CD4-positive, CD25-positive, alpha-beta regulatory T cell (primary cell): ENCODE measurements around the gene MTIF3. TPM values are rescaled to one million over a fixed set of nuclear protein-coding genes. Genes with fewer than 3 reads are reported as not detected.

ENCODE experiments used
- ATAC-seq, 2 donors: fragments of 150-1000 bp; cut with Tn5 transposase; one replicate each; pipeline ENCODE4 v1.10.0; 2021; ENCODE audit warnings: low read depth in 2 of 2, moderate number of reproducible peaks in 2 of 2, moderate library complexity in 1 of 2
- DNase-seq, 3 donors: peaks; one replicate each; pipeline versions ENCODE4 v3.0.0 to v3.0.0-alpha.2; 2012 to 2022; ENCODE audit warnings: mixed read lengths in 1 of 3
- H3K27ac ChIP-seq: one replicate; pipeline ENCODE4 v1.7.0; 2013; ENCODE audit warnings: mild to moderate bottlenecking, low read length; ENCODE audit not compliant: insufficient read depth, poor library complexity, severe bottlenecking
- H3K27me3 ChIP-seq: one replicate; pipeline ENCODE4 v1.7.0; 2013; ENCODE audit warnings: low read length; ENCODE audit not compliant: control insufficient read depth, insufficient read depth
- H3K36me3 ChIP-seq: one replicate; pipeline ENCODE4 v1.7.0; 2013; ENCODE audit warnings: mild to moderate bottlenecking, low read length, moderate library complexity; ENCODE audit not compliant: control insufficient read depth, insufficient read depth
- H3K4me1 ChIP-seq: 2 replicates; pipeline ENCODE4 v1.7.0; 2013; ENCODE audit warnings: mild to moderate bottlenecking, low read length; ENCODE audit not compliant: insufficient read depth, control insufficient read depth, poor library complexity, severe bottlenecking
- H3K4me3 ChIP-seq: one replicate; pipeline ENCODE4 v1.7.0; 2013; ENCODE audit warnings: low read depth, mild to moderate bottlenecking, low read length, moderate library complexity
- H3K9me3 ChIP-seq, 2 experiments: 1 replicate in 1 of 2; 2 replicates in 1 of 2; pipeline ENCODE4 v1.7.0; 2013; ENCODE audit warnings: low read length in 2 of 2, mild to moderate bottlenecking in 1 of 2, moderate library complexity in 1 of 2; ENCODE audit not compliant: control insufficient read depth in 2 of 2
- H3K27ac Mint-ChIP-seq, 3 donors: one replicate each; pipeline ENCODE4 v1.8.0; 2020 to 2022; ENCODE audit warnings: mild to moderate bottlenecking in 3 of 3, mixed read lengths in 3 of 3, moderate library complexity in 2 of 3
- H3K27me3 Mint-ChIP-seq: one replicate; pipeline ENCODE4 v1.8.0; 2022; ENCODE audit warnings: mild to moderate bottlenecking, mixed read lengths
- H3K36me3 Mint-ChIP-seq: one replicate; pipeline ENCODE4 v1.8.0; 2020; ENCODE audit warnings: mixed read lengths
- H3K4me1 Mint-ChIP-seq, 4 donors: one replicate each; pipeline ENCODE4 v1.8.0; 2020 to 2022; ENCODE audit warnings: mixed read lengths in 4 of 4, mild to moderate bottlenecking in 1 of 4
- H3K4me3 Mint-ChIP-seq, 4 donors: one replicate each; pipeline ENCODE4 v1.8.0; 2020 to 2022; ENCODE audit warnings: mild to moderate bottlenecking in 4 of 4, mixed read lengths in 4 of 4, moderate library complexity in 3 of 4
- H3K9me3 Mint-ChIP-seq, 7 donors: one replicate each; pipeline ENCODE4 v1.8.0; 2020 to 2022; ENCODE audit warnings: mixed read lengths in 7 of 7, mild to moderate bottlenecking in 3 of 7, moderate library complexity in 2 of 7
- polyA plus RNA-seq, 4 donors: library from polyadenylated mRNA; unstranded; fragments of 300-500 nt; fragmentation: Illumina TruSeq; gene quantifications; one replicate each; pipeline ENCODE4 v1.2.3, GENCODE V29; 2021
- total RNA-seq: library from RNA; stranded (reverse); gene quantifications from one replicate; pipeline ENCODE4 v1.2.3, GENCODE V29; 2022

The MTIF3 gene
- total and polyA plus RNA-seq, 5 donors from 2014 or later, result 48.9 to 114 (median 97.7) TPM

DNA sequence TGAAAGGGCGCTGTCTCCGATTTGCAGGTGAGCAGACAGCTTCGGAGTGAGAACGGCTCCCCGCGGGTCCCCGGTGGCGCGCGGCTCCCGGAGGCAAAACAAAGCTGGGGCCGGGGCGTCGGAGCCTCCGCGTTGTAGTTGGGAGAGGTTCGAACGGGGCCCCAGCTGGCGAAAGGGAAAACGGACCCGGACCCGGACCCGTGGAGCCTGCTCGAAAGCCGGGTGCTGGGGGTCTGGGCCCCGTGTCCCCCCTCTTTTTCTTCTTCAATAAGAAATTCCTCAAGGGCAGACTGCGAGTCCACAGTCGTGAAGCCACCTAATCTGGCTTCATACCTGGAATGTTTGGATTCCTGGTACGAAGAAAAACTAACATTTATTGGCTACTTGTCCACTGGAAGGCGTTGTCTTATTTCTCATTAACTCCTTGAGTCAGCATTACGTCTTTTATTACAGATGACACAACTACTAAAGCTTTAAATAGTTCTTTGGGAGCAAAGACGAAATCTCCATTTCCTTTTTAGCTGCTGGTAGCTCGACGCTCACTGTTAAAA is 632 bp upstream of the MTIF3 start:
- H3K36me3 Mint-ChIP-seq, result peaks cover 12% of the 10 kb centered on the region
- H3K9me3 Mint-ChIP-seq, result no peaks in the 10 kb centered on the region
- H3K4me1 ChIP-seq, result peaks cover 59% of the 10 kb centered on the region
- H3K27me3 ChIP-seq, result no peaks in the 10 kb centered on the region
- no peaks in the 10 kb centered on the region for H3K9me3 ChIP-seq
- H3K27ac ChIP-seq, result peak overlapping the region; percentile 97
- H3K36me3 ChIP-seq, result no peaks in the 10 kb centered on the region
- ATAC-seq (no peak), DNase-seq (peak; percentile 22 to 41 (median 35))
- H3K4me3 Mint-ChIP-seq, result peak overlapping the region; percentile 95 to 99 (median 96)
- H3K4me3 ChIP-seq, result peak overlapping the region; percentile 96
- H3K4me1 Mint-ChIP-seq, result peaks cover 27 to 75% (median 52%) of the 10 kb centered on the region in 4 donors
- H3K27me3 Mint-ChIP-seq, result peaks cover 13% of the 10 kb centered on the region
- peak overlapping the region; percentile 96 to 99 (median 98) for H3K27ac Mint-ChIP-seq

DNA sequence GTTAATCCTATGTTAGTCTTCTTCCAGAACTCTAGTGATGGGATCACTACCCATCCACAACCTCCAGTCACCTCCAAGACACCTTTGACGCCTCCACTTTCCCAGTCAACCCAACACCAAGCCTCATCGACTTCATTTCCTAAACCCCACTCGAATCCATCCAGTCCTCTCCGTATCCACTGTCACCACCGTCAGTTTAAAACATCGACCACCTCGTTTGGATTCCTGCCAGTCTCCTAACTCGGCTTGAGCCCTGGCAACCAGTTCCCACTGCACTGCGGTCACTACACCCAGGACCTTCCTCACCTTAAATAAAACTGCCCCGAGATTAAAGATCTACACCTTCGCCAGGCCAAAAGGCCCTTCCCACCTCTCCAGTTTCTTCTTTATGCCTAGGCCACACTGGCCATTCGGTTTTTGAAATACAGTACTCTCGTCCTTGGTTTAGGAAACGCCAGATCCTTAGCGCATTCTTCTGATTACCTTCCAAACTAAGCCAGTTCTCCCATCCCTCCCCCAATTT is 1.2 kb downstream of the MTIF3 start:
- Mint-ChIP-seq H3K27me3 (peaks cover 13% of the 10 kb centered on the region), H3K4me1 (peaks cover 24 to 74% (median 48%) of the 10 kb centered on the region in 4 donors), H3K36me3 (peaks cover 15% of the 10 kb centered on the region), H3K4me3 (peak overlapping the region; percentile 95 to 99 (median 96)), H3K27ac (peak overlapping the region; percentile 96 to 99 (median 98)), H3K9me3 (no peaks in the 10 kb centered on the region)
- Histone ChIP-seq H3K4me3 (peak overlapping the region; percentile 96), H3K4me1 (peaks cover 50% of the 10 kb centered on the region), H3K9me3 (no peaks in the 10 kb centered on the region), H3K27ac (peak overlapping the region; percentile 97), H3K27me3 (no peaks in the 10 kb centered on the region), H3K36me3 (no peaks in the 10 kb centered on the region)
- no peak for ATAC-seq
- DNase-seq, result no peak

DNA sequence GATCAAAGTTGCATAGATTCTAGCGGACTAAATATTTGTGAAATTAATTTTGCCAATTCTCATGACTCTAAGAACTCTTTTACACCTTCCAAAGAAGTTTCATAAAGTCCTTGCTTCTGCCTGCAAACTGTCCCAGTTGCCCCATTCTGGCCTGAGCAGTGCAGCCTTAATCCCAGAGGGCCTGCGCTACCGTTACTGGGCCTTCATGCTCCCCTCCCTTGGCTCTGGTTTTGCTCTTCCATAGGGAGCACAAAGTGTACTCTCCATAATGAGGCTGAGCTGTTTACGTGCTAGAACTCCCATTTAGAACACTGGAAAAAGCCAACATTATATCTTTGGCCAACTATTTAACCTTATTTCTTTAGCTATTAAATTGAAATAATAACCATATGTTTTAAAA is 2.1 kb downstream of the MTIF3 start:
- Mint-ChIP-seq H3K36me3 (peaks cover 15% of the 10 kb centered on the region), H3K9me3 (no peaks in the 10 kb centered on the region), H3K4me1 (peaks cover 24 to 69% (median 46%) of the 10 kb centered on the region in 4 donors), H3K27me3 (peaks cover 13% of the 10 kb centered on the region), H3K4me3 (peak overlapping the region; percentile 95 to 99 (median 96)), H3K27ac (peak overlapping the region; percentile 72 to 98 (median 92))
- Histone ChIP-seq H3K36me3 (peaks cover 2% of the 10 kb centered on the region), H3K27me3 (no peaks in the 10 kb centered on the region), H3K4me1 (peaks cover 50% of the 10 kb centered on the region), H3K27ac (peak overlapping the region; percentile 97), H3K4me3 (peak overlapping the region; percentile 75), H3K9me3 (no peaks in the 10 kb centered on the region)
- no peak for ATAC-seq
- no peak for DNase-seq

DNA sequence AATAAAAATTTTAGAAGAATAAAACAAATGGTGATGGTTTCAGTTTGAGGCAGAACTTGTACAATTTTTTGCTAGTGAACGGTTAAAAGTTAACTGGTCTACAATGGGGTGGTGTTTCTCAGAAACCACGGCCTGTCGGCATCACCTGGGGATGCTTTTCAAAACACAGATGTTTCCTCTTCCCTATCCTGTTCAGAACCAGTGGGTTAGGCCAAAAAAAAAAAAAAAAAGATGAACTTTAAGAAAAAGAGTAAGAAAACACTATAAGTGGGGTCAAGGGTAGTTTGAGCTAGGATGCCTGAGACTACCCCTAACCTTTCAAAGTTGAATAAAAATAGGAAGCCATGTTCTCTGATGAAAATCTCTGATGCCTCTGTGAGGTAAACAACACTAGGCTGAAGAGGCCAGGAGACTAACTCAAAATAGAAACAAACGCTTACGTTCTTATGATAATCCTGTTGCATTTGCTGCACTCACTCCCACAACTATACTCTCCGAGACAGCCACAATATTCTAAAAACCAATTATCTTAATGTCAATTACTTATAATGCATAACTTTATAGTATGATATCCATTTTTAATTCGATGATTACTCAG is 3.3 kb downstream of the MTIF3 start:
- H3K27ac Mint-ChIP-seq, result peak overlapping the region; percentile 92 to 98 (median 93)
- H3K9me3 ChIP-seq, result no peaks in the 10 kb centered on the region
- H3K9me3 Mint-ChIP-seq, result no peaks in the 10 kb centered on the region
- H3K27ac ChIP-seq, result peak overlapping the region; percentile 78
- peak overlapping the region; percentile 75 for H3K4me3 ChIP-seq
- H3K36me3 ChIP-seq, result peaks cover 7% of the 10 kb centered on the region
- DNase-seq (peak in 2 of 3 donors; percentile 61 to 90), ATAC-seq (peak; percentile 6 to 13)
- peaks cover 13% of the 10 kb centered on the region for H3K27me3 Mint-ChIP-seq
- H3K36me3 Mint-ChIP-seq, result peaks cover 22% of the 10 kb centered on the region
- peaks cover 53% of the 10 kb centered on the region for H3K4me1 ChIP-seq
- H3K4me3 Mint-ChIP-seq, result peak overlapping the region; percentile 82 to 97 (median 88)
- peaks cover 32 to 77% (median 50%) of the 10 kb centered on the region in 4 donors for H3K4me1 Mint-ChIP-seq
- H3K27me3 ChIP-seq, result no peaks in the 10 kb centered on the region

DNA sequence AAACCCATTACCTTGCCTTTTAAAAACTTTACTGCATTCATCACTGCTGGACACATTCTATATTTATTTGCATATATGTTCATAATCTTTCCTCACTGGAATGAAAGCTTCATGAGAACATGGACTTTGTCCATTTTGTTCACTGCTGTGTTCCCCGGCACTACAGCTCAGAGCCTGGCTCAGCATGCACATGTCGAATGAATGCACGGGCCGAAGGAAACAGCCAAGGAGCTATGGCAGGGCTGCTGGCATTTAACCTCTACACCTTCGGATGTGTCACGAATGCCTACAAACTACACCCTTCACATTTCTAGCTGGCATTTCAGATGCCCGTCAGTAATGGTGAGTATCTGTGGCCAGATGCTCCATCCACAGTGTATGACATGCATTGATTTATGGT is 7.6 kb downstream of the MTIF3 start:
- no peaks in the 10 kb centered on the region for H3K27me3 ChIP-seq
- ATAC-seq (no peak), DNase-seq (no peak)
- H3K27ac ChIP-seq, result no peak overlapping the region
- Mint-ChIP-seq H3K4me1 (peaks cover 37 to 63% (median 50%) of the 10 kb centered on the region in 4 donors), H3K27ac (peak overlapping the region; percentile 54 to 88 (median 62)), H3K36me3 (peaks cover 45% of the 10 kb centered on the region), H3K27me3 (no peaks in the 10 kb centered on the region), H3K4me3 (peak overlapping the region; percentile 26 to 86 (median 70)), H3K9me3 (no peaks in the 10 kb centered on the region)
- peaks cover 37% of the 10 kb centered on the region for H3K4me1 ChIP-seq
- no peak overlapping the region for H3K4me3 ChIP-seq
- H3K36me3 ChIP-seq, result peaks cover 34% of the 10 kb centered on the region
- no peaks in the 10 kb centered on the region for H3K9me3 ChIP-seq

DNA sequence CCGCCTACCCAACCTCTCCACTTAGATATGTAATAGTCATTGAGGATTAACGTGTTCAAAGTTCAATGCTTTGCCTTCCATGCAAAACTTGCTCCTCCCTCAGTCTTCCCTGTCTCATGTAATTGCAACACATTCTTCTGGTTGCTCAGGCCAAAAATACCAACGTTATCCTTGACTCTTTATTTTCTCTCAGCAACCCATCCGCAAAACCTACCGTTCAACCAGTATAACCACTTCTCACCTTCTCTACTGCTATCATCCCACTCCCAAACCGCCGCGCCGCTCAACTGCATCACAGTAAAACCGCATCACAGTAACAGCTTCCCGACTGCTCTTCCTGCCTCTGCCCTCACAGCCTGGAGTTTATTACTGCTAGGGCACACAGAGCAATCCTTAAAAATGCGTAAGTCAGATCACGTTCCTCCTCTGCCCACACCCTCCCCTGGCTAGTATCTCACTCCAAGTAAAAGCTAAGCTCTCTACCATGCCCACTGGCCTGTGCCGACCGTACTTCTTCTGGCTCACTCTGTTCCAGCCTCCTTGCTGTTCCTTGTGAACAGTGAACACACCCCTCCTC is 8.2 kb downstream of the MTIF3 start:
- DNase-seq, result no peak
- Mint-ChIP-seq H3K4me1 (peaks cover 34 to 57% (median 45%) of the 10 kb centered on the region in 4 donors), H3K9me3 (no peaks in the 10 kb centered on the region), H3K27me3 (no peaks in the 10 kb centered on the region), H3K36me3 (peaks cover 47% of the 10 kb centered on the region), H3K27ac (peak overlapping the region; percentile 54 to 88 (median 62)), H3K4me3 (peak overlapping the region; percentile 26 to 86 (median 70))
- Histone ChIP-seq H3K4me3 (peak overlapping the region; percentile 48), H3K4me1 (peaks cover 31% of the 10 kb centered on the region), H3K9me3 (no peaks in the 10 kb centered on the region), H3K36me3 (peaks cover 34% of the 10 kb centered on the region), H3K27me3 (no peaks in the 10 kb centered on the region), H3K27ac (peak overlapping the region; percentile 44)
- ATAC-seq, result no peak

DNA sequence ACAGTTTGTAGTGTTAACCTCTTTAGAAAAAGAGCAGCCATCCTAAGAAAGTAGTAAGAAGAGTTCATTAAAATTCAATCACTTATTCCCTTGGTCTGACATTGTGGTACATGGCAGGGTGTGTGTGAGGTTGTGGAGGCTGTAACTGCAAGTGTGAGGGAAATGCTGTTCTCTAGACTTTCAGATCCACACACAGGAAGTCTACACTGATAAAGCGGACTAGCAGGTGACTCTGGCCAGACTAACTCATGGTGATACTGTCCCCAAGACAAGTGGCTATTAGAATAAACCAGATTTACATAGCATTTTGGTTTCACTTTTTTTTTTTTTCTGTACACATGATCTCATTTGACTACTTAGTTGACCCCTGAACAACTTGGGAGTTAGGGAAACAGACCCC is 10.0 kb downstream of the MTIF3 start:
- H3K9me3 Mint-ChIP-seq, result no peaks in the 10 kb centered on the region
- no peak for ATAC-seq
- H3K4me3 Mint-ChIP-seq, result no peak overlapping the region
- DNase-seq, result peak in 1 of 3 donors; percentile 44
- peaks cover 24 to 40% (median 37%) of the 10 kb centered on the region in 4 donors for H3K4me1 Mint-ChIP-seq
- no peaks in the 10 kb centered on the region for H3K27me3 Mint-ChIP-seq
- peaks cover 21% of the 10 kb centered on the region for H3K4me1 ChIP-seq
- H3K27ac ChIP-seq, result peak overlapping the region; percentile 15
- H3K4me3 ChIP-seq, result no peak overlapping the region
- H3K27ac Mint-ChIP-seq, result peak overlapping the region; percentile 62 to 85 (median 82)
- H3K36me3 ChIP-seq, result peaks cover 42% of the 10 kb centered on the region
- H3K36me3 Mint-ChIP-seq, result peaks cover 54% of the 10 kb centered on the region
- H3K9me3 ChIP-seq, result no peaks in the 10 kb centered on the region
- no peaks in the 10 kb centered on the region for H3K27me3 ChIP-seq
